Measurements from ENCODE around the gene IL4R. TPM values are rescaled to one million over a fixed set of nuclear protein-coding genes. Genes with fewer than 3 reads are reported as not detected.

Gene IL4R
- total and polyA plus RNA-seq, 2 of the 13 experiments (the other 11 are each of a cell fraction or from before 2014, with no cell fraction given) = 15.9 to 49.6 TPM

DNA sequence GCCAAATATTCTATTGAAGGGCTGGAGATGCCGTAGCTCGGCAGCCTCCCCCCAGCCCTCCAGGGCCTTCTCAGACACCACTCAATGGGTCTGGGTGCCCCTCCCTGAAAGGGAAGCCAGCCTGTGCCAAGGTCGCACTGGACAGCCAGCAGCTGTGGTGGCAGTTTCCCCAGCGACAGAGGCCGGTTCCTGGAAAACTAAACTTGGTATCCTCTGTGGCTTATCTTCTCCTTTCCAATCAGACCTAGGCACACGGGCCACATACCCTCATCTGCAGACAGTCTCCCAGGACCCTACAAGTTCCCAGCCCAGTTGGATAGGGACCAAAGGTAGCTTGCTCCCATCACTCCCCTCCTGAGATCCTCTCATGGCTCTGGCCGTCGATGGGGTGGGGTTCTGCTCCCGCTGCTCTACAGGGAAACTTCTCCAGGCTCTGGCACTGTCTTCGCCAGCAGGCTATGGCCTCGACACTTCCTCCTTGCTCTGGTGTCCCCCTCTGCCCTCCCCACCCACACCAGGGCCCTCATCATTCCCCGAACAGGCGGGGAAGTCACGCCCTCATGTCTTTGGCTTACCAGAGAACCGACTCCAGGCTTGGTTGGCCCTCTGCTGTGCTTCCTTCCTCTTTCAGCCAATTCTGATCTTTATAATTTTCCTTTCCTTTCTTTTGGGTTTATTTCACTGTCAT lies 69.9 kb downstream of the IL4R start:
- DNase-seq (ENCODE audit: low spot score) = no peak
- CTCF ChIA-PET (ENCODE audit: low intra/inter-chr PET ratio, low total read pairs) = no interaction called here
- Histone ChIP-seq H3K27me3 (ENCODE audit: control insufficient read depth in 1 of 2, insufficient read depth in 2 of 2, low read length in 2 of 2) (peaks cover 3 to 41% of the 10 kb centered on the region in 2 experiments; a peak in 3 of 5 replicates), H3K4me2 (ENCODE audit: low read depth, low read length) (no peak overlapping the region), H2AFZ (ENCODE audit: low read length) (no peak overlapping the region), H3K27ac (ENCODE audit: extremely low read length, insufficient read depth, low read length) (no peak overlapping the region), H3K36me3 (replicated peaks in 1 of 2; ENCODE audit: control insufficient read depth in 1 of 2, insufficient read depth in 2 of 2, low read length in 2 of 2) (no peaks in the 10 kb centered on the region), H4K20me1 (ENCODE audit: insufficient read depth, low read length) (no peaks in the 10 kb centered on the region), H3K9ac (ENCODE audit: insufficient read depth, low read depth, low read length) (no peak overlapping the region), H3K4me1 (ENCODE audit: insufficient read depth, low read length) (peaks cover 5% of the 10 kb centered on the region), H3K79me2 (ENCODE audit: insufficient read depth, low read length) (no peaks in the 10 kb centered on the region), H3K9me3 (ENCODE audit: low read length) (no peaks in the 10 kb centered on the region), H3K4me3 (replicated peaks in 1 of 3; ENCODE audit: insufficient read depth in 1 of 3, low read depth in 2 of 3, low read length in 3 of 3) (no peak overlapping the region)
- ATAC-seq = no peak
- no peak for FAIRE-seq
- POLR2A ChIA-PET = no interaction called here
- intact Hi-C loops (cut with micrococcal nuclease; ENCODE audit: unreplicated experiment) = no loop called here
- 24% methylated on average over 14 of the region's 15 CpGs for WGBS (ENCODE audit: low lambda C conversion rate)
- BruUV-seq (replicated peaks) = no TSS peak
- in situ Hi-C loops (cut with HindIII; ENCODE audit: extremely low pct_ligation_motif_present, low pct_unique_long_range_greater_than_20kb) = no loop called here
- TF ChIP-seq NR2F1 (CRISPR knock-in tag; IDR thresholded peaks at IDR 0.05) (no peak), STAT5B (CRISPR knock-in tag; IDR thresholded peaks at IDR 0.05) (no peak), CHD2 (IDR thresholded peaks at IDR 0.05; ENCODE audit: low read depth, low read length) (no peak), ZC3H13 (CRISPR knock-in tag; IDR thresholded peaks at IDR 0.05) (no peak), ZNF639 (CRISPR knock-in tag; conservative IDR thresholded peaks at IDR 0.05) (no peak), ZBTB20 (CRISPR knock-in tag; IDR thresholded peaks at IDR 0.05; ENCODE audit: borderline replicate concordance, low read depth) (no peak), ZMYM3 (CRISPR knock-in tag; IDR thresholded peaks at IDR 0.05) (no peak), ZNF292 (CRISPR knock-in tag; IDR thresholded peaks at IDR 0.05; ENCODE audit: borderline replicate concordance, low read depth) (no peak), ETV5 (CRISPR knock-in tag; IDR thresholded peaks at IDR 0.05; ENCODE audit: borderline replicate concordance) (no peak)
- TF ChIP-seq, protein P1, sequence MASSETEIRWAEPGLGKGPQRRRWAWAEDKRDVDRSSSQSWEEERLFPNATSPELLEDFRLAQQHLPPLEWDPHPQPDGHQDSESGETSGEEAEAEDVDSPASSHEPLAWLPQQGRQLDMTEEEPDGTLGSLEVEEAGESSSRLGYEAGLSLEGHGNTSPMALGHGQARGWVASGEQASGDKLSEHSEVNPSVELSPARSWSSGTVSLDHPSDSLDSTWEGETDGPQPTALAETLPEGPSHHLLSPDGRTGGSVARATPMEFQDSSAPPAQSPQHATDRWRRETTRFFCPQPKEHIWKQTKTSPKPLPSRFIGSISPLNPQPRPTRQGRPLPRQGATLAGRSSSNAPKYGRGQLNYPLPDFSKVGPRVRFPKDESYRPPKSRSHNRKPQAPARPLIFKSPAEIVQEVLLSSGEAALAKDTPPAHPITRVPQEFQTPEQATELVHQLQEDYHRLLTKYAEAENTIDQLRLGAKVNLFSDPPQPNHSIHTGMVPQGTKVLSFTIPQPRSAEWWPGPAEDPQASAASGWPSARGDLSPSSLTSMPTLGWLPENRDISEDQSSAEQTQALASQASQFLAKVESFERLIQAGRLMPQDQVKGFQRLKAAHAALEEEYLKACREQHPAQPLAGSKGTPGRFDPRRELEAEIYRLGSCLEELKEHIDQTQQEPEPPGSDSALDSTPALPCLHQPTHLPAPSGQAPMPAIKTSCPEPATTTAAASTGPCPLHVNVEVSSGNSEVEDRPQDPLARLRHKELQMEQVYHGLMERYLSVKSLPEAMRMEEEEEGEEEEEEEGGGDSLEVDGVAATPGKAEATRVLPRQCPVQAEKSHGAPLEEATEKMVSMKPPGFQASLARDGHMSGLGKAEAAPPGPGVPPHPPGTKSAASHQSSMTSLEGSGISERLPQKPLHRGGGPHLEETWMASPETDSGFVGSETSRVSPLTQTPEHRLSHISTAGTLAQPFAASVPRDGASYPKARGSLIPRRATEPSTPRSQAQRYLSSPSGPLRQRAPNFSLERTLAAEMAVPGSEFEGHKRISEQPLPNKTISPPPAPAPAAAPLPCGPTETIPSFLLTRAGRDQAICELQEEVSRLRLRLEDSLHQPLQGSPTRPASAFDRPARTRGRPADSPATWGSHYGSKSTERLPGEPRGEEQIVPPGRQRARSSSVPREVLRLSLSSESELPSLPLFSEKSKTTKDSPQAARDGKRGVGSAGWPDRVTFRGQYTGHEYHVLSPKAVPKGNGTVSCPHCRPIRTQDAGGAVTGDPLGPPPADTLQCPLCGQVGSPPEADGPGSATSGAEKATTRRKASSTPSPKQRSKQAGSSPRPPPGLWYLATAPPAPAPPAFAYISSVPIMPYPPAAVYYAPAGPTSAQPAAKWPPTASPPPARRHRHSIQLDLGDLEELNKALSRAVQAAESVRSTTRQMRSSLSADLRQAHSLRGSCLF (CRISPR knock-in tag; IDR thresholded peaks at IDR 0.05; ENCODE audit: borderline replicate concordance) = no peak
- TF ChIP-seq, protein P2, sequence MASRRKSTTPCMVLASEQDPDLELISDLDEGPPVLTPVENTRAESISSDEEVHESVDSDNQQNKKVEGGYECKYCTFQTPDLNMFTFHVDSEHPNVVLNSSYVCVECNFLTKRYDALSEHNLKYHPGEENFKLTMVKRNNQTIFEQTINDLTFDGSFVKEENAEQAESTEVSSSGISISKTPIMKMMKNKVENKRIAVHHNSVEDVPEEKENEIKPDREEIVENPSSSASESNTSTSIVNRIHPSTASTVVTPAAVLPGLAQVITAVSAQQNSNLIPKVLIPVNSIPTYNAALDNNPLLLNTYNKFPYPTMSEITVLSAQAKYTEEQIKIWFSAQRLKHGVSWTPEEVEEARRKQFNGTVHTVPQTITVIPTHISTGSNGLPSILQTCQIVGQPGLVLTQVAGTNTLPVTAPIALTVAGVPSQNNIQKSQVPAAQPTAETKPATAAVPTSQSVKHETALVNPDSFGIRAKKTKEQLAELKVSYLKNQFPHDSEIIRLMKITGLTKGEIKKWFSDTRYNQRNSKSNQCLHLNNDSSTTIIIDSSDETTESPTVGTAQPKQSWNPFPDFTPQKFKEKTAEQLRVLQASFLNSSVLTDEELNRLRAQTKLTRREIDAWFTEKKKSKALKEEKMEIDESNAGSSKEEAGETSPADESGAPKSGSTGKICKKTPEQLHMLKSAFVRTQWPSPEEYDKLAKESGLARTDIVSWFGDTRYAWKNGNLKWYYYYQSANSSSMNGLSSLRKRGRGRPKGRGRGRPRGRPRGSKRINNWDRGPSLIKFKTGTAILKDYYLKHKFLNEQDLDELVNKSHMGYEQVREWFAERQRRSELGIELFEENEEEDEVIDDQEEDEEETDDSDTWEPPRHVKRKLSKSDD (CRISPR knock-in tag; IDR thresholded peaks at IDR 0.05; ENCODE audit: low read depth) = no peak

Data from HepG2 (cell line).